Colonic mucosa (tissue), 4 donors: Measurements from ENCODE around the gene USP31. TPM values are rescaled to one million over a fixed set of nuclear protein-coding genes. Genes with fewer than 3 reads are reported as not detected.

ENCODE experiments used
- DNase-seq: peaks from one replicate; pipeline ENCODE4 v3.0.0-alpha.2; 2020
- H3K27ac ChIP-seq: fragments of 200-600 bp; one replicate; pipeline ENCODE4 v1.8.0; 2021
- H3K27me3 ChIP-seq: fragments of 200-600 bp; one replicate; pipeline ENCODE4 v1.8.0; 2021
- H3K36me3 ChIP-seq: fragments of 200-600 bp; one replicate; pipeline ENCODE4 v1.8.0; 2021
- H3K4me1 ChIP-seq: fragments of 200-600 bp; one replicate; pipeline ENCODE4 v1.8.0; 2021; ENCODE audit warnings: mild to moderate bottlenecking
- H3K4me3 ChIP-seq: fragments of 200-600 bp; one replicate; pipeline ENCODE4 v1.8.0; 2021
- H3K9ac ChIP-seq, 2 donors: one replicate each; pipeline ENCODE4 v1.7.0; 2013; ENCODE audit warnings: control low read depth in 2 of 2, low read depth in 2 of 2, low read length in 2 of 2
- H3K9me3 ChIP-seq: fragments of 200-600 bp; one replicate; pipeline ENCODE4 v1.8.0; 2021
- CTCF ChIP-seq: fragments of 200-600 bp; IDR thresholded peaks from one replicate; pipeline ENCODE4 v1.8.0; 2022; ENCODE audit warnings: antibody characterized with exemption, mild to moderate bottlenecking
- intact Hi-C: fragments of 100-400 bp; cut with DNase I; formaldehyde crosslinking; loops from one replicate; pipeline ENCODE4 v1.14.1; 2022
- total RNA-seq, 2 donors: library from RNA; stranded (reverse); fragmentation: NEBNext Ultra II Directional in 1 of 2; extraction: Animal tissue kit (Norgen Biotek cat#: 25700) in 1 of 2; gene quantifications; one replicate each; pipeline ENCODE4 v1.2.1, GENCODE V29; 2021
- donor health status: healthy.
- donor health status: DM: no; HTN: no; CAD: no.
- donor health status: DM: no; HTN: no; CAD: no.

The USP31 gene
- total RNA-seq, 2 donors from 2014 or later: 5.9 to 9.8 TPM

GRCh38 chr16:23141033-23141432 is 8.2 kb downstream of the USP31 start:
- no peak overlapping the region for H3K9ac ChIP-seq
- no peaks in the 10 kb centered on the region for H3K27me3 ChIP-seq
- no peak for DNase-seq
- no peak overlapping the region for H3K4me3 ChIP-seq
- peaks cover 8% of the 10 kb centered on the region for H3K4me1 ChIP-seq
- intact Hi-C loops: no loop called here
- no peaks in the 10 kb centered on the region for H3K36me3 ChIP-seq
- H3K27ac ChIP-seq: no peak overlapping the region
- TF ChIP-seq CTCF: no peak
- no peaks in the 10 kb centered on the region for H3K9me3 ChIP-seq

- Histone ChIP-seq H3K27me3 (no peaks in the 10 kb centered on the region), H3K4me1 (peaks cover 8% of the 10 kb centered on the region), H3K9ac (no peak overlapping the region), H3K36me3 (no peaks in the 10 kb centered on the region), H3K9me3 (no peaks in the 10 kb centered on the region), H3K27ac (no peak overlapping the region), H3K4me3 (no peak overlapping the region)
- no peak for DNase-seq
- intact Hi-C loops: no loop called here
- no peak for TF ChIP-seq CTCF
These were observed 9.1 kb downstream of the USP31 start for GRCh38 chr16:23140107-23140506.

- DNase-seq: no peak
- Histone ChIP-seq H3K9me3 (no peaks in the 10 kb centered on the region), H3K27ac (no peak overlapping the region), H3K4me3 (no peak overlapping the region), H3K36me3 (no peaks in the 10 kb centered on the region), H3K4me1 (peaks cover 8% of the 10 kb centered on the region), H3K27me3 (no peaks in the 10 kb centered on the region), H3K9ac (no peak overlapping the region)
- TF ChIP-seq CTCF: no peak
- intact Hi-C loops: no loop called here
These were observed 11.4 kb downstream of the USP31 start for GRCh38 chr16:23137818-23138217.

GRCh38 chr16:23137256-23137655 is 12.0 kb downstream of the USP31 start:
- Histone ChIP-seq H3K36me3 (no peaks in the 10 kb centered on the region), H3K4me3 (no peak overlapping the region), H3K27me3 (no peaks in the 10 kb centered on the region), H3K9ac (no peak overlapping the region), H3K27ac (no peak overlapping the region), H3K9me3 (no peaks in the 10 kb centered on the region), H3K4me1 (peaks cover 5% of the 10 kb centered on the region)
- intact Hi-C loops: no loop called here
- TF ChIP-seq CTCF: no peak
- DNase-seq: no peak

GRCh38 chr16:23134274-23134673 is 15.0 kb downstream of the USP31 start:
- Histone ChIP-seq H3K27ac (no peak overlapping the region), H3K4me1 (no peaks in the 10 kb centered on the region), H3K36me3 (no peaks in the 10 kb centered on the region), H3K9me3 (no peaks in the 10 kb centered on the region), H3K27me3 (no peaks in the 10 kb centered on the region), H3K4me3 (no peak overlapping the region), H3K9ac (no peak overlapping the region)
- peak; percentile 64 for DNase-seq
- intact Hi-C loops: no loop called here
- TF ChIP-seq CTCF: no peak
